H9 (cell line): ENCODE results near the gene POLH. TPM values are rescaled to one million over a fixed set of nuclear protein-coding genes. Genes with fewer than 3 reads are reported as not detected.

Experiments used
- DNase-seq: peaks from one replicate; pipeline ENCODE4 v3.0.0-alpha.2; 2017
- H2AFZ ChIP-seq: one replicate; pipeline ENCODE4 v1.6.1; 2013; ENCODE audit warnings: mild to moderate bottlenecking, low read length, control low read depth, moderate library complexity
- H2AK5ac ChIP-seq: 2 replicates; pipeline ENCODE4 v1.6.1; 2013; ENCODE audit warnings: low read length, control low read depth, mixed read lengths; ENCODE audit not compliant: insufficient read length
- H2BK120ac ChIP-seq: one replicate; pipeline ENCODE4 v1.6.1; 2013; ENCODE audit warnings: low read depth, mild to moderate bottlenecking, low read length, control low read depth, inconsistent platforms; ENCODE audit not compliant: poor library complexity, severe bottlenecking
- H2BK12ac ChIP-seq: 2 replicates; pipeline ENCODE4 v1.6.1; 2013; ENCODE audit warnings: low read length, control low read depth, mixed read lengths, low read depth; ENCODE audit not compliant: insufficient read length
- H2BK15ac ChIP-seq: 2 replicates; pipeline ENCODE4 v1.6.1; 2013; ENCODE audit warnings: low read depth, low read length, control low read depth
- H2BK20ac ChIP-seq: one replicate; pipeline ENCODE4 v1.6.1; 2013; ENCODE audit warnings: low read depth, mild to moderate bottlenecking, low read length, control low read depth, inconsistent platforms; ENCODE audit not compliant: poor library complexity, severe bottlenecking
- H2BK5ac ChIP-seq: 2 replicates; pipeline ENCODE4 v1.6.1; 2013; ENCODE audit warnings: low read length, control low read depth, mixed read lengths; ENCODE audit not compliant: insufficient read length
- H3K14ac ChIP-seq: 2 replicates; pipeline ENCODE4 v1.6.1; 2013; ENCODE audit warnings: low read length, control low read depth; ENCODE audit not compliant: insufficient read depth
- H3K18ac ChIP-seq: 2 replicates; pipeline ENCODE4 v1.6.1; 2013; ENCODE audit warnings: low read depth, mild to moderate bottlenecking, mixed read lengths, low read length, control low read depth; ENCODE audit not compliant: insufficient read length
- H3K23ac ChIP-seq: 2 replicates; pipeline ENCODE4 v1.6.1; 2013; ENCODE audit warnings: low read length, control low read depth, mixed read lengths, low read depth; ENCODE audit not compliant: insufficient read length
- H3K23me2 ChIP-seq: 2 replicates; pipeline ENCODE4 v1.6.1; 2013; ENCODE audit warnings: low read depth, mild to moderate bottlenecking, mixed read lengths, low read length, control low read depth; ENCODE audit not compliant: insufficient read length, poor library complexity, severe bottlenecking
- H3K27ac ChIP-seq: 2 replicates; pipeline ENCODE4 v1.5.1; 2013; ENCODE audit warnings: low read length, control low read depth, mixed read lengths, low read depth; ENCODE audit not compliant: insufficient read length
- H3K27me3 ChIP-seq: 2 replicates; pipeline ENCODE4 v1.6.1; 2013; ENCODE audit warnings: low read length, control low read depth, inconsistent platforms; ENCODE audit not compliant: insufficient read depth
- H3K4ac ChIP-seq: 2 replicates; pipeline ENCODE4 v1.6.1; 2013; ENCODE audit warnings: low read depth, mild to moderate bottlenecking, control low read depth, inconsistent platforms, low read length, moderate library complexity
- H3K4me1 ChIP-seq: 2 replicates; pipeline ENCODE4 v1.6.1; 2013; ENCODE audit warnings: low read length, control low read depth, inconsistent platforms; ENCODE audit not compliant: insufficient read depth
- H3K4me2 ChIP-seq: 2 replicates; pipeline ENCODE4 v1.6.1; 2013; ENCODE audit warnings: low read length, control low read depth, mixed read lengths; ENCODE audit not compliant: insufficient read length, insufficient read depth
- H3K56ac ChIP-seq: 2 replicates; pipeline ENCODE4 v1.6.1; 2013; ENCODE audit warnings: low read depth, mild to moderate bottlenecking, mixed read lengths, low read length, control low read depth; ENCODE audit not compliant: insufficient read length
- H3K79me1 ChIP-seq: 2 replicates; pipeline ENCODE4 v1.6.1; 2013; ENCODE audit warnings: low read depth, mild to moderate bottlenecking, moderate library complexity, low read length, control low read depth, inconsistent platforms; ENCODE audit not compliant: insufficient read depth, poor library complexity, severe bottlenecking
- H3K79me2 ChIP-seq: 2 replicates; pipeline ENCODE4 v1.6.1; 2013; ENCODE audit warnings: low read length, control low read depth, inconsistent platforms; ENCODE audit not compliant: insufficient read depth
- H3K9ac ChIP-seq: 2 replicates; pipeline ENCODE4 v1.6.1; 2013; ENCODE audit warnings: low read length, control low read depth, mixed read lengths; ENCODE audit not compliant: insufficient read length; ENCODE audit errors: extremely low read depth
- H3K9me3 ChIP-seq: one replicate; pipeline ENCODE4 v1.6.1; 2013; ENCODE audit warnings: low read depth, low read length, inconsistent platforms; ENCODE audit not compliant: control insufficient read depth
- H3T11ph ChIP-seq: one replicate; pipeline ENCODE4 v1.6.1; 2013; ENCODE audit warnings: mild to moderate bottlenecking, low read length, control low read depth, inconsistent platforms
- H4K20me1 ChIP-seq: one replicate; pipeline ENCODE4 v1.6.1; 2013; ENCODE audit not compliant: control insufficient read depth, insufficient read length, insufficient read depth
- H4K5ac ChIP-seq: 2 replicates; pipeline ENCODE4 v1.6.1; 2013; ENCODE audit warnings: low read depth, mild to moderate bottlenecking, mixed read lengths, low read length, control low read depth; ENCODE audit not compliant: insufficient read length
- H4K8ac ChIP-seq: replicated peaks from 2 replicates; pipeline ENCODE4 v1.6.1; 2013; ENCODE audit warnings: low read length, control low read depth, mixed read lengths, low read depth; ENCODE audit not compliant: insufficient read length
- H4K91ac ChIP-seq: 2 replicates; pipeline ENCODE4 v1.6.1; 2013; ENCODE audit warnings: low read depth, mild to moderate bottlenecking, moderate library complexity, mixed read lengths, low read length, control low read depth; ENCODE audit not compliant: insufficient read length
- H3K27ac Mint-ChIP-seq, 3 experiments: 2 replicates in 2 of 3; 3 replicates in 1 of 3; pipeline ENCODE4 v1.8.0; 2020 to 2021; ENCODE audit warnings: mixed read lengths in 3 of 3, mild to moderate bottlenecking in 1 of 3, moderate library complexity in 1 of 3
- H3K27me3 Mint-ChIP-seq: 2 replicates; pipeline ENCODE4 v1.8.0; 2021; ENCODE audit warnings: low read depth, mild to moderate bottlenecking, moderate library complexity, mixed read lengths
- H3K36me3 Mint-ChIP-seq, 3 experiments: 2 replicates in 2 of 3; 3 replicates in 1 of 3; pipeline ENCODE4 v1.8.0; 2020 to 2021; ENCODE audit warnings: low read depth in 3 of 3, mixed read lengths in 3 of 3; ENCODE audit not compliant: insufficient read depth in 1 of 3
- H3K4me1 Mint-ChIP-seq, 2 experiments: 2 replicates each; pipeline ENCODE4 v1.8.0; 2020; ENCODE audit warnings: mixed read lengths in 2 of 2
- H3K4me3 Mint-ChIP-seq, 2 experiments: 2 replicates in 1 of 2; 3 replicates in 1 of 2; pipeline ENCODE4 v1.8.0; 2020 to 2021; ENCODE audit warnings: mild to moderate bottlenecking in 2 of 2, mixed read lengths in 2 of 2, moderate library complexity in 1 of 2
- H3K9me3 Mint-ChIP-seq, 2 experiments: 2 replicates in 1 of 2; 3 replicates in 1 of 2; pipeline ENCODE4 v1.8.0; 2020; ENCODE audit warnings: mild to moderate bottlenecking in 2 of 2, mixed read lengths in 2 of 2, moderate library complexity in 1 of 2
- WGBS: extraction: QIAGEN DNeasy Blood & Tissue Kit; methylation state at CpG from one replicate; pipeline ENCODE4 v1.1.7; 2013; ENCODE audit warnings: missing lambda C conversion rate, low lambda C conversion rate, mixed read lengths; ENCODE audit not compliant: insufficient read length; ENCODE audit errors: extremely low coverage; 5-methylcytosine and 5-hydroxymethylcytosine counted together
- total RNA-seq: library from RNA; stranded (reverse); gene quantifications from 2 replicates; pipeline ENCODE4 v1.2.1, GENCODE V29; 2021
- TF ChIP-seq, protein P1 (sequence below): fragments of 200-600 bp; sonication (generic); conservative IDR thresholded peaks from 3 replicates; pipeline ENCODE4 v1.8.0; 2021; ENCODE audit warnings: antibody characterized with exemption, mild to moderate bottlenecking

Gene POLH
- total RNA-seq, 1 experiment from 2014 or later, result 12.6 TPM

- Histone ChIP-seq H4K5ac (no peak overlapping the region), H3K23me2 (peaks cover 4% of the 10 kb centered on the region), H2BK12ac (no peak overlapping the region), H2BK5ac (no peak overlapping the region), H2BK15ac (no peak overlapping the region), H3K79me2 (no peaks in the 10 kb centered on the region), H3K4me2 (no peak overlapping the region), H3K4me1 (no peaks in the 10 kb centered on the region), H3K27ac (no peak overlapping the region), H3K9ac (no peak overlapping the region), H3K27me3 (no peaks in the 10 kb centered on the region), H3K23ac (no peak overlapping the region), H2AK5ac (no peak overlapping the region), H3K56ac (no peak overlapping the region), H2BK120ac (no peak overlapping the region), H4K20me1 (no peaks in the 10 kb centered on the region), H3K9me3 (no peaks in the 10 kb centered on the region), H4K8ac (no peak overlapping the region), H4K91ac (no peak overlapping the region), H2AFZ (no peak overlapping the region), H3T11ph (no peak overlapping the region), H2BK20ac (no peak overlapping the region), H3K4ac (no peak overlapping the region), H3K18ac (no peak overlapping the region), H3K79me1 (peaks cover 6% of the 10 kb centered on the region), H3K14ac (no peak overlapping the region)
- no peak overlapping the region for H3K4me3 Mint-ChIP-seq
- no CpG with 5 or more reads among the region's 12 CpGs for WGBS
- TF ChIP-seq, protein P1, sequence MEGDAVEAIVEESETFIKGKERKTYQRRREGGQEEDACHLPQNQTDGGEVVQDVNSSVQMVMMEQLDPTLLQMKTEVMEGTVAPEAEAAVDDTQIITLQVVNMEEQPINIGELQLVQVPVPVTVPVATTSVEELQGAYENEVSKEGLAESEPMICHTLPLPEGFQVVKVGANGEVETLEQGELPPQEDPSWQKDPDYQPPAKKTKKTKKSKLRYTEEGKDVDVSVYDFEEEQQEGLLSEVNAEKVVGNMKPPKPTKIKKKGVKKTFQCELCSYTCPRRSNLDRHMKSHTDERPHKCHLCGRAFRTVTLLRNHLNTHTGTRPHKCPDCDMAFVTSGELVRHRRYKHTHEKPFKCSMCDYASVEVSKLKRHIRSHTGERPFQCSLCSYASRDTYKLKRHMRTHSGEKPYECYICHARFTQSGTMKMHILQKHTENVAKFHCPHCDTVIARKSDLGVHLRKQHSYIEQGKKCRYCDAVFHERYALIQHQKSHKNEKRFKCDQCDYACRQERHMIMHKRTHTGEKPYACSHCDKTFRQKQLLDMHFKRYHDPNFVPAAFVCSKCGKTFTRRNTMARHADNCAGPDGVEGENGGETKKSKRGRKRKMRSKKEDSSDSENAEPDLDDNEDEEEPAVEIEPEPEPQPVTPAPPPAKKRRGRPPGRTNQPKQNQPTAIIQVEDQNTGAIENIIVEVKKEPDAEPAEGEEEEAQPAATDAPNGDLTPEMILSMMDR, result no peak
- H3K27me3 Mint-ChIP-seq, result no peaks in the 10 kb centered on the region
- H3K9me3 Mint-ChIP-seq, result no peaks in the 10 kb centered on the region
- peaks cover 10 to 13% of the 10 kb centered on the region in 2 experiments for H3K4me1 Mint-ChIP-seq
- DNase-seq, result no peak
- peaks cover 51 to 85% (median 79%) of the 10 kb centered on the region in 3 experiments; a peak in 6 of 7 replicates for H3K36me3 Mint-ChIP-seq
- no peak overlapping the region for H3K27ac Mint-ChIP-seq
These were observed 48.1 kb downstream of the POLH start for GRCh38 chr6:43623880-43624785.
